Activated CD4-positive, alpha-beta T cell treated with anti-CD3 and anti-CD28 coated beads, Interleukin-2, amount 10 ng/mL, durations not matched to agents 7 days and 5 days (primary cell): ENCODE data around the gene CPSF4. TPM values are rescaled to one million over a fixed set of nuclear protein-coding genes. Genes with fewer than 3 reads are reported as not detected.

Experiments
- CTCF ChIA-PET: fragments of 350-600 bp; sonication (Branson Sonifier 250); formaldehyde crosslinking; loops from one replicate; lab custom pipeline; 2021; ENCODE audit warnings: antibody characterized with exemption; lab: Charles Lee
- POLR2A ChIA-PET: fragments of 350-600 bp; sonication (Branson Sonifier 250); formaldehyde crosslinking; loops from one replicate; lab custom pipeline; 2021; ENCODE audit warnings: antibody characterized with exemption; lab: Charles Lee
- DNase-seq: peaks from one replicate; pipeline ENCODE4 v3.0.0-alpha.2; 2020
- H3K27ac Mint-ChIP-seq: one replicate; pipeline ENCODE4 v1.8.0; 2021; ENCODE audit warnings: mild to moderate bottlenecking, moderate library complexity, mixed read lengths
- H3K27me3 Mint-ChIP-seq: one replicate; pipeline ENCODE4 v1.8.0; 2021; ENCODE audit warnings: mixed read lengths
- H3K36me3 Mint-ChIP-seq: one replicate; pipeline ENCODE4 v1.8.0; 2021; ENCODE audit warnings: low read depth, mixed read lengths
- H3K4me1 Mint-ChIP-seq: one replicate; pipeline ENCODE4 v1.8.0; 2021; ENCODE audit warnings: mixed read lengths
- H3K4me3 Mint-ChIP-seq: one replicate; pipeline ENCODE4 v1.8.0; 2021; ENCODE audit warnings: mild to moderate bottlenecking, moderate library complexity, mixed read lengths
- H3K9me3 Mint-ChIP-seq: one replicate; pipeline ENCODE4 v1.8.0; 2021; ENCODE audit warnings: mixed read lengths
- total RNA-seq, 2 experiments: library from RNA; stranded (reverse); gene quantifications; one replicate each; pipeline ENCODE4 v1.2.3, GENCODE V29; 2021

Gene CPSF4
- total RNA-seq, 2 experiments from 2014 or later, result 58.5 to 61.9 TPM

- DNase-seq, result no peak
- CTCF ChIA-PET, result interaction anchor here (0.6 to 1.7 kb wide), 5 partner anchors 8 to 138 kb away, joined by 3 to 7 read pairs (median 3); no protein-coding TSS in a partner anchor
- peaks cover 68% of the 10 kb centered on the region for H3K36me3 Mint-ChIP-seq
- H3K4me1 Mint-ChIP-seq, result peaks cover 16% of the 10 kb centered on the region
- H3K4me3 Mint-ChIP-seq, result no peak overlapping the region
- H3K27ac Mint-ChIP-seq, result peak overlapping the region; percentile 60
- POLR2A ChIA-PET, result no interaction called here
- H3K9me3 Mint-ChIP-seq, result no peaks in the 10 kb centered on the region
- H3K27me3 Mint-ChIP-seq, result no peaks in the 10 kb centered on the region
These were observed 39.8 kb upstream of the CPSF4 start for GRCh38 chr7:99398891-99399445.

- Mint-ChIP-seq H3K27me3 (no peaks in the 10 kb centered on the region), H3K4me1 (peaks cover 18% of the 10 kb centered on the region), H3K9me3 (no peaks in the 10 kb centered on the region), H3K4me3 (no peak overlapping the region), H3K27ac (peak overlapping the region; percentile 60), H3K36me3 (peaks cover 69% of the 10 kb centered on the region)
- ChIA-PET CTCF (interaction anchor here (0.6 to 1.7 kb wide), 4 partner anchors 13 to 1039 kb away, joined by 3 to 7 read pairs (median 4); no protein-coding TSS in a partner anchor), POLR2A (no interaction called here)
- DNase-seq, result no peak
These were observed 39.1 kb upstream of the CPSF4 start for GRCh38 chr7:99399597-99399996.

- no peaks in the 10 kb centered on the region for H3K9me3 Mint-ChIP-seq
- H3K27me3 Mint-ChIP-seq, result no peaks in the 10 kb centered on the region
- CTCF ChIA-PET, result interaction anchor here (0.8 to 1.2 kb wide), 2 partner anchors 11 to 17 kb away, joined by 3 read pairs; no protein-coding TSS in a partner anchor
- peaks cover 36% of the 10 kb centered on the region for H3K4me1 Mint-ChIP-seq
- H3K36me3 Mint-ChIP-seq, result peaks cover 50% of the 10 kb centered on the region
- POLR2A ChIA-PET, result interaction anchor here (0.7 kb wide), 1 partner anchor 15 kb away, joined by 3 read pairs; no protein-coding TSS in a partner anchor
- no peak for DNase-seq
- H3K27ac Mint-ChIP-seq, result peak overlapping the region; percentile 39
- H3K4me3 Mint-ChIP-seq, result no peak overlapping the region
These were observed 35.9 kb upstream of the CPSF4 start for GRCh38 chr7:99402854-99403253.

GRCh38 chr7:99403764-99404163 lies 35.0 kb upstream of the CPSF4 start:
- no peak overlapping the region for H3K27ac Mint-ChIP-seq
- peaks cover 32% of the 10 kb centered on the region for H3K4me1 Mint-ChIP-seq
- no peaks in the 10 kb centered on the region for H3K27me3 Mint-ChIP-seq
- POLR2A ChIA-PET, result no interaction called here
- peaks cover 41% of the 10 kb centered on the region for H3K36me3 Mint-ChIP-seq
- H3K9me3 Mint-ChIP-seq, result no peaks in the 10 kb centered on the region
- DNase-seq, result no peak
- H3K4me3 Mint-ChIP-seq, result no peak overlapping the region
- CTCF ChIA-PET, result interaction anchor here (0.8 to 1.2 kb wide), 2 partner anchors 12 to 18 kb away, joined by 3 read pairs; no protein-coding TSS in a partner anchor

- POLR2A ChIA-PET, result no interaction called here
- H3K4me1 Mint-ChIP-seq, result peaks cover 32% of the 10 kb centered on the region
- CTCF ChIA-PET, result no interaction called here
These were observed 34.3 kb upstream of the CPSF4 start for GRCh38 chr7:99404235-99404976.

GRCh38 chr7:99404977-99405320 lies 33.8 kb upstream of the CPSF4 start:
- CTCF ChIA-PET, result interaction anchor here (0.6 kb wide), 1 partner anchor 11 kb away, joined by 6 read pairs; no protein-coding TSS in a partner anchor
- peaks cover 37% of the 10 kb centered on the region for H3K36me3 Mint-ChIP-seq

More at GRCh38 chr7:99404235-99404976, 34.3 kb upstream of the CPSF4 start:
- no peak overlapping the region for H3K27ac Mint-ChIP-seq
- no peak for DNase-seq
- peaks cover 39% of the 10 kb centered on the region for H3K36me3 Mint-ChIP-seq
- H3K4me3 Mint-ChIP-seq, result no peak overlapping the region
- no peaks in the 10 kb centered on the region for H3K27me3 Mint-ChIP-seq
- no peaks in the 10 kb centered on the region for H3K9me3 Mint-ChIP-seq

GRCh38 chr7:99406557-99406956 lies 32.2 kb upstream of the CPSF4 start:
- H3K4me1 Mint-ChIP-seq, result peaks cover 48% of the 10 kb centered on the region
- H3K27me3 Mint-ChIP-seq, result no peaks in the 10 kb centered on the region
- ChIA-PET CTCF (interaction anchor here (1.2 kb wide), 1 partner anchor 16 kb away, joined by 4 read pairs; no protein-coding TSS in a partner anchor), POLR2A (no interaction called here)
- H3K36me3 Mint-ChIP-seq, result peaks cover 36% of the 10 kb centered on the region
- no peak for DNase-seq
- H3K27ac Mint-ChIP-seq, result peak overlapping the region; percentile 92
- no peaks in the 10 kb centered on the region for H3K9me3 Mint-ChIP-seq
- H3K4me3 Mint-ChIP-seq, result peak overlapping the region; percentile 94

More at GRCh38 chr7:99404977-99405320, 33.8 kb upstream of the CPSF4 start:
- H3K27ac Mint-ChIP-seq, result no peak overlapping the region
- no peak for DNase-seq
- no peak overlapping the region for H3K4me3 Mint-ChIP-seq
- H3K27me3 Mint-ChIP-seq, result no peaks in the 10 kb centered on the region
- POLR2A ChIA-PET, result no interaction called here
- H3K4me1 Mint-ChIP-seq, result peaks cover 36% of the 10 kb centered on the region
- H3K9me3 Mint-ChIP-seq, result no peaks in the 10 kb centered on the region

GRCh38 chr7:99407872-99408378 lies 30.8 kb upstream of the CPSF4 start:
- Mint-ChIP-seq H3K36me3 (peaks cover 40% of the 10 kb centered on the region), H3K9me3 (no peaks in the 10 kb centered on the region)
- POLR2A ChIA-PET, result interaction anchor here (0.5 kb wide), 1 partner anchor 369 kb away, joined by 4 read pairs; no protein-coding TSS in a partner anchor

GRCh38 chr7:99408379-99409191 lies 30.2 kb upstream of the CPSF4 start, which contains the start of the genes BUD31 and PDAP1:
BUD31 (plus strand) TSS chr7:99408969; CDS start chr7:99411093, 2,124 bp downstream.
PDAP1 (minus strand) TSS chr7:99408597; CDS start chr7:99408548, 49 bp downstream.
- peak within 1 kb of the TSS; percentile 94 for H3K4me3 Mint-ChIP-seq
- peaks cover 50% of the 10 kb centered on the region for H3K4me1 Mint-ChIP-seq
- CTCF ChIA-PET, result interaction anchor here (0.6 to 4.0 kb wide), 8 partner anchors 11 to 586 kb away, joined by 3 to 18 read pairs (median 3); no protein-coding TSS in a partner anchor
- peak within 1 kb of the TSS; percentile 92 for H3K27ac Mint-ChIP-seq
- peak; percentile 94 for DNase-seq
- peaks cover 41% of the 10 kb centered on the region for H3K36me3 Mint-ChIP-seq
- H3K27me3 Mint-ChIP-seq, result no peaks in the 10 kb centered on the region
- no peaks in the 10 kb centered on the region for H3K9me3 Mint-ChIP-seq
- POLR2A ChIA-PET, result interaction anchor here (1.0 kb wide), 1 partner anchor 28 kb away, joined by 4 read pairs; no protein-coding TSS in a partner anchor

More at GRCh38 chr7:99407872-99408378, 30.8 kb upstream of the CPSF4 start:
- Mint-ChIP-seq H3K4me1 (peaks cover 48% of the 10 kb centered on the region), H3K27me3 (no peaks in the 10 kb centered on the region), H3K27ac (peak overlapping the region; percentile 92), H3K4me3 (peak overlapping the region; percentile 94)
- CTCF ChIA-PET, result interaction anchor here (0.8 to 4.0 kb wide), 8 partner anchors 9 to 586 kb away, joined by 3 to 18 read pairs (median 4); no protein-coding TSS in a partner anchor
- peak; percentile 28 for DNase-seq

GRCh38 chr7:99409192-99409572 lies 29.6 kb upstream of the CPSF4 start:
- POLR2A ChIA-PET, result interaction anchor here (1.0 kb wide), 1 partner anchor 28 kb away, joined by 4 read pairs; no protein-coding TSS in a partner anchor
- peak overlapping the region; percentile 94 for H3K4me3 Mint-ChIP-seq
- CTCF ChIA-PET, result interaction anchor here (0.9 to 4.0 kb wide), 7 partner anchors 10 to 99 kb away, joined by 3 to 18 read pairs (median 3); no protein-coding TSS in a partner anchor
- H3K27ac Mint-ChIP-seq, result peak overlapping the region; percentile 92
- DNase-seq, result peak; percentile 25
- H3K4me1 Mint-ChIP-seq, result peaks cover 46% of the 10 kb centered on the region
- peaks cover 36% of the 10 kb centered on the region for H3K36me3 Mint-ChIP-seq
- no peaks in the 10 kb centered on the region for H3K27me3 Mint-ChIP-seq
- H3K9me3 Mint-ChIP-seq, result no peaks in the 10 kb centered on the region

- no peak for DNase-seq
These were observed 28.9 kb upstream of the CPSF4 start for GRCh38 chr7:99409806-99410205.

More at GRCh38 chr7:99409806-99410205, 28.9 kb upstream of the CPSF4 start:
- peak overlapping the region; percentile 37 for H3K27ac Mint-ChIP-seq
- H3K36me3 Mint-ChIP-seq, result peaks cover 32% of the 10 kb centered on the region
- CTCF ChIA-PET, result interaction anchor here (1.3 to 4.0 kb wide), 3 partner anchors 10 to 26 kb away, joined by 4 to 18 read pairs (median 4); no protein-coding TSS in a partner anchor
- no peaks in the 10 kb centered on the region for H3K9me3 Mint-ChIP-seq
- H3K4me3 Mint-ChIP-seq, result peak overlapping the region; percentile 94
- H3K4me1 Mint-ChIP-seq, result peaks cover 42% of the 10 kb centered on the region
- no peaks in the 10 kb centered on the region for H3K27me3 Mint-ChIP-seq
- POLR2A ChIA-PET, result no interaction called here
